Measurements from ENCODE around the gene HS2ST1.

Gene HS2ST1

DNA sequence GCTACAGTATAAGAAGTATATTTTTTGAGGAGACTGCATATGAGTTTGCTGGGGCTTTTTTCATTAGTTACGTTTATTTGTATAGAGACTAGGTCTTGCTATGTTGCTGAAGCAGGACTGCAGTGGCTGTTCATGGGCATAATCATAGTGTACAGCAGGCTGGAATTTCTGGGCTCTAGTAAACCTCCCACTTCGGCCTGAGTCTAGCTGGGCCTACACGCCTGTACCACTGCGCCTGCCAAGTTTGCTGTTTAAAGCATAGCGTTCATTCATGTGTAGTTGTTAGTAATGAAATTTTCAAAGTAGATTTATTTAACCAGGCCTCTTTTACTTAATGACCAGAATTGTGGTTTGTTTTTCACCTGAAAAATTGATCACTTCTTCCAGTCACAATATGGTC lies 33.8 kb downstream of the HS2ST1 start:
- Histone ChIP-seq H3K4me1 (ENCODE audit: control insufficient read depth in 1 of 2, insufficient read depth in 1 of 2, low read depth in 1 of 2, low read length in 1 of 2) (no peaks in the 10 kb centered on the region), H3K36me3 (no peaks in the 10 kb centered on the region), H3K27me3 (no peaks in the 10 kb centered on the region), H3K4me3 (ENCODE audit: low read depth in 1 of 2, low read length in 1 of 2) (no peak overlapping the region), H3K9me3 (no peaks in the 10 kb centered on the region), H3K27ac (no peak overlapping the region)
- TF ChIP-seq, protein P1, sequence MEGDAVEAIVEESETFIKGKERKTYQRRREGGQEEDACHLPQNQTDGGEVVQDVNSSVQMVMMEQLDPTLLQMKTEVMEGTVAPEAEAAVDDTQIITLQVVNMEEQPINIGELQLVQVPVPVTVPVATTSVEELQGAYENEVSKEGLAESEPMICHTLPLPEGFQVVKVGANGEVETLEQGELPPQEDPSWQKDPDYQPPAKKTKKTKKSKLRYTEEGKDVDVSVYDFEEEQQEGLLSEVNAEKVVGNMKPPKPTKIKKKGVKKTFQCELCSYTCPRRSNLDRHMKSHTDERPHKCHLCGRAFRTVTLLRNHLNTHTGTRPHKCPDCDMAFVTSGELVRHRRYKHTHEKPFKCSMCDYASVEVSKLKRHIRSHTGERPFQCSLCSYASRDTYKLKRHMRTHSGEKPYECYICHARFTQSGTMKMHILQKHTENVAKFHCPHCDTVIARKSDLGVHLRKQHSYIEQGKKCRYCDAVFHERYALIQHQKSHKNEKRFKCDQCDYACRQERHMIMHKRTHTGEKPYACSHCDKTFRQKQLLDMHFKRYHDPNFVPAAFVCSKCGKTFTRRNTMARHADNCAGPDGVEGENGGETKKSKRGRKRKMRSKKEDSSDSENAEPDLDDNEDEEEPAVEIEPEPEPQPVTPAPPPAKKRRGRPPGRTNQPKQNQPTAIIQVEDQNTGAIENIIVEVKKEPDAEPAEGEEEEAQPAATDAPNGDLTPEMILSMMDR (IDR thresholded peaks at IDR 0.05), result no peak

DNA sequence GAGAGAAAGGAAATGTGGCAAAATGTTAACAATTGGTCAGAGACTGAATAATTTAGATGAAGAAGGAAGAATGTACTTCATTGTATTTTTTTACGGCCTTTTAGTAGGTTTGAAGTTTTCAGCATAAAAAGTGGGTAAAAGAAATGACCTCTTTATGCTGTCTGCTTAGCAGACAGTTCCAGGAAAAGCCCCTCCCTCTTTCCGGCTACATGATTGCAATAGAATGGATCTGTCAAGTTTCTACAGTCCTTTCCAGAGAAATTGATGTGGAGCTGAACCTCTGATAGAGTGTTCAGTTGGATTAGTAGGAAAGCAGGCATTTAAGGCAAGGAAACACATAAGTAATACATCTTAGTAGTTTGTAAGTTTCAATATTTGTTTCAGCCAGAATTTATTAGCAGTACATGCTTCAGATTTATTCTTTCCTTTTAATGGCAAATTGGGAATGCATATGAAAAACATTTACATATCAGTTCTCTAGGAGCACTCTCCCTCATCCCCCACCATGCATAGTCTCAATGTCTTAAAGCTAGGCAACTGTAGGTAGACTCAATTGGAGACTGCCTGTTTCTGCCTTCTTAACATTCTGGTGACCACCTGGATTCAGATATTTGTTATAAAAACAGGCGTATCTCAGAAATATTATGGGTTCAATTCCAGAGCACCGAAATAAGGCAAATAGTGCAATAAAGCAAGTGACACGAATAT lies 36.4 kb downstream of the HS2ST1 start:
- H3K27me3 ChIP-seq, result no peaks in the 10 kb centered on the region
- no peaks in the 10 kb centered on the region for H3K36me3 ChIP-seq
- no peak overlapping the region for H3K27ac ChIP-seq
- H3K4me1 ChIP-seq (ENCODE audit: control insufficient read depth in 1 of 2, insufficient read depth in 1 of 2, low read depth in 1 of 2, low read length in 1 of 2), result no peaks in the 10 kb centered on the region
- no peaks in the 10 kb centered on the region for H3K9me3 ChIP-seq
- TF ChIP-seq, protein P1 (IDR thresholded peaks at IDR 0.05), result no peak
- H3K4me3 ChIP-seq (ENCODE audit: low read depth in 1 of 2, low read length in 1 of 2), result no peak overlapping the region

DNA sequence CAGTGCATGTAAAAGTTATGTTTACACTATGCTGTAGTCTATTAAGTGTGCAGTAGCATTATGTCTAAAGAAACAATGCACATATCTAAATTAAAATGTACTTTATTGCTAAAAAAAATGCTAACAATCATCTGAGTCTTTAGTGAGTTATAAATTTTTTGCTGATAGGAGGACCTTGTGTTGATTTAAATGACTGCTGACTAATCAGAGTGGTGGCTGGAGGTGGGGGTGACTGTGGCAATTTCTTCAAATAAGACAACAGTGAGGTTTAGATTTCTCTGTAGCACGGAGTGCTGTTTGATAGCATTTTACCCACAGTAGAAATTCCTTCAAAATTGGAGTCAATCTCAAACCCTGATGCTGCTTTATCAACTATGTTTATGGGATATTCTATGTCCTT lies 37.0 kb downstream of the HS2ST1 start:
- TF ChIP-seq, protein P1 (IDR thresholded peaks at IDR 0.05), result no peak

DNA sequence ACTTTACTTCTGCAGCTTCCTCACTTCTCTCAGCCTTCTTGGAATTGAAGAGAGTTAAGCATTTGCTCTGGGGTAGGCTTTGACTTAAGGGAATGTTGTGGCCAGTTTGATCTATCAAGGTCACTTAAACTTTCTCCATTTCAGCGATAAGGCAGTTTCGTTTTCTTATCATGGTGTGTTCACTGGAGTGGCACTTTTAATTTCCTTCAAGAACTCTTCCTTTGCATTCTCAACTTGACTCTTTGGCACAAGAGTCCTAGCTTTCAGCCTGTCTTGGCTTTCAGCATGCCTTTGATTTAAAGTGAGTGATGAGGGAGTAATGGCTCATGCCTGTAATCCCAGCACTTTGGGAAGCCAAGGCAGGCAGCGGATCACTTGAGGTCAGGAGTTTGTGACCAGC lies 38.7 kb downstream of the HS2ST1 start:
- Histone ChIP-seq H3K27me3 (no peaks in the 10 kb centered on the region), H3K9me3 (no peaks in the 10 kb centered on the region), H3K4me3 (ENCODE audit: low read depth in 1 of 2, low read length in 1 of 2) (no peak overlapping the region), H3K27ac (no peak overlapping the region), H3K36me3 (no peaks in the 10 kb centered on the region), H3K4me1 (ENCODE audit: control insufficient read depth in 1 of 2, insufficient read depth in 1 of 2, low read depth in 1 of 2, low read length in 1 of 2) (no peaks in the 10 kb centered on the region)
- TF ChIP-seq, protein P1 (IDR thresholded peaks at IDR 0.05), result no peak

More for the DNA sequence above, 37.0 kb downstream of the HS2ST1 start:
- Histone ChIP-seq H3K27me3 (no peaks in the 10 kb centered on the region), H3K4me3 (ENCODE audit: low read depth in 1 of 2, low read length in 1 of 2) (no peak overlapping the region), H3K36me3 (no peaks in the 10 kb centered on the region), H3K27ac (no peak overlapping the region), H3K4me1 (ENCODE audit: control insufficient read depth in 1 of 2, insufficient read depth in 1 of 2, low read depth in 1 of 2, low read length in 1 of 2) (no peaks in the 10 kb centered on the region), H3K9me3 (no peaks in the 10 kb centered on the region)

DNA sequence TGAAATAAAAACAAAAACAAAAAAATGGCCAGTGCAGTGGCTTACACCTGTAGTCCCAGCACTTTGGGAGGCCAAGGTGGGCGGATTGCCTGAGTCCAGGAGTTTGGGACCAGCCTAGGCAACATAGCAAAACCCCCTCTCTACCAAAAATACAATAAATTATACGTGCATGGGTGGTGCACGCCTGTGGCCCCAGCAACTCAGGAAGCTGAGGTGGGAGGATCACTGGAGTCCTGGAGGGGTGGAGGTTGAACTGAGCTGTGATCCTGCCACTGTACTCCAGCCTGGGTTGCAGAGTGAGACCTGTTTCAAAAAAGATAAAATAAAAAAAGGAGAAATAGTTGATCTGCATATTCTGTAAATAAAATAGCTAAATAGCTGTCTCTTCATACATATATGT lies 41.2 kb downstream of the HS2ST1 start:
- H3K27ac ChIP-seq, result no peak overlapping the region
- H3K4me1 ChIP-seq (ENCODE audit: control insufficient read depth in 1 of 2, insufficient read depth in 1 of 2, low read depth in 1 of 2, low read length in 1 of 2), result no peaks in the 10 kb centered on the region
- no peaks in the 10 kb centered on the region for H3K9me3 ChIP-seq
- H3K4me3 ChIP-seq (ENCODE audit: low read depth in 1 of 2, low read length in 1 of 2), result no peak overlapping the region
- no peaks in the 10 kb centered on the region for H3K36me3 ChIP-seq
- TF ChIP-seq, protein P1 (IDR thresholded peaks at IDR 0.05), result no peak
- no peaks in the 10 kb centered on the region for H3K27me3 ChIP-seq
